ENCODE results near the gene XPNPEP3.

XPNPEP3 gene

DNA sequence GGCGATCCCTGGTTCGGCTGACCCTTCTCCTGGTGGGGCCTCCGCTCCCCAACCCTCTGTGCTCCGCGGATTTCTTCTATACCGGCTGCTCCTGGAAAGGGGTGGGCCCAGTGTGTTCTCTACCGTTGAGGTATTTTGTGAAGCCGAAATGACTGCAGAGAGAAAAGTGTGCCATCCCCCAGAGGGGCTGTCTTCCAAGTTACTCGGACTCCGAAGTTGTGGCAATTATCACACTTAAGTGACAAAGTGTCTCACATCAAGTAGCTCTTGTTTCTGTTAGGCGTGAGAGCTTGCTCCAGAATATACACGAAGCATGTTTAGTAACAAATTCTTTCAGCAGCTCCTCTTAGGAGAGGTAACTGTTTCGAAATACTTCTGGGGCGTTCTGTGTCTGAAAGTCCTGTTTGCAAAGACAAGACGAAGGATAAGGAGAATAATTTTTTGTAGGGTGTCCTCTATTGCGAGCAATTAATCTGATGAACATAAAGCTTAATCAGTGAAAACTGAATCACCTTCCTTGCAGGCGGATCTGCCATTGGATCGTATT, 434 bp downstream of the XPNPEP3 start:
- Histone ChIP-seq H3K4me2 (ENCODE audit: low read length) (peak overlapping the region; percentile 98), H3K4me1 (ENCODE audit: insufficient read depth, low read length, severe bottlenecking) (peaks cover 45% of the 10 kb centered on the region), H3K27ac (ENCODE audit: low read depth, low read length, poor library complexity, severe bottlenecking) (peak overlapping the region; percentile 34), H3K36me3 (ENCODE audit: insufficient read depth, low read length) (peaks cover 7% of the 10 kb centered on the region; the same call in 1 of the 2 replicates), H3K27me3 (ENCODE audit: insufficient read depth, low read length) (no peaks in the 10 kb centered on the region), H3K9me2 (ENCODE audit: low read depth, low read length) (no peaks in the 10 kb centered on the region), H3K9me3 (ENCODE audit: low read length) (no peaks in the 10 kb centered on the region), H3K9ac (ENCODE audit: low read length) (peak overlapping the region; percentile 94), H2AFZ (ENCODE audit: low read length) (no peak overlapping the region), H3K4me3 (ENCODE audit: low read depth, low read length, poor library complexity, severe bottlenecking) (peak overlapping the region; percentile 94), H4K20me1 (ENCODE audit: insufficient read depth, low read length) (no peaks in the 10 kb centered on the region), H3F3A (ENCODE audit: insufficient read depth, low read length) (no peaks in the 10 kb centered on the region), H3K79me2 (ENCODE audit: insufficient read depth, low read length) (peaks cover 76% of the 10 kb centered on the region)
- TF ChIP-seq, protein P1, sequence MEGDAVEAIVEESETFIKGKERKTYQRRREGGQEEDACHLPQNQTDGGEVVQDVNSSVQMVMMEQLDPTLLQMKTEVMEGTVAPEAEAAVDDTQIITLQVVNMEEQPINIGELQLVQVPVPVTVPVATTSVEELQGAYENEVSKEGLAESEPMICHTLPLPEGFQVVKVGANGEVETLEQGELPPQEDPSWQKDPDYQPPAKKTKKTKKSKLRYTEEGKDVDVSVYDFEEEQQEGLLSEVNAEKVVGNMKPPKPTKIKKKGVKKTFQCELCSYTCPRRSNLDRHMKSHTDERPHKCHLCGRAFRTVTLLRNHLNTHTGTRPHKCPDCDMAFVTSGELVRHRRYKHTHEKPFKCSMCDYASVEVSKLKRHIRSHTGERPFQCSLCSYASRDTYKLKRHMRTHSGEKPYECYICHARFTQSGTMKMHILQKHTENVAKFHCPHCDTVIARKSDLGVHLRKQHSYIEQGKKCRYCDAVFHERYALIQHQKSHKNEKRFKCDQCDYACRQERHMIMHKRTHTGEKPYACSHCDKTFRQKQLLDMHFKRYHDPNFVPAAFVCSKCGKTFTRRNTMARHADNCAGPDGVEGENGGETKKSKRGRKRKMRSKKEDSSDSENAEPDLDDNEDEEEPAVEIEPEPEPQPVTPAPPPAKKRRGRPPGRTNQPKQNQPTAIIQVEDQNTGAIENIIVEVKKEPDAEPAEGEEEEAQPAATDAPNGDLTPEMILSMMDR (IDR thresholded peaks at IDR 0.05; ENCODE audit: low read length), result no peak
- TF ChIP-seq EZH2 (IDR thresholded peaks at IDR 0.05; ENCODE audit: borderline replicate concordance, low read length), result no peak

DNA sequence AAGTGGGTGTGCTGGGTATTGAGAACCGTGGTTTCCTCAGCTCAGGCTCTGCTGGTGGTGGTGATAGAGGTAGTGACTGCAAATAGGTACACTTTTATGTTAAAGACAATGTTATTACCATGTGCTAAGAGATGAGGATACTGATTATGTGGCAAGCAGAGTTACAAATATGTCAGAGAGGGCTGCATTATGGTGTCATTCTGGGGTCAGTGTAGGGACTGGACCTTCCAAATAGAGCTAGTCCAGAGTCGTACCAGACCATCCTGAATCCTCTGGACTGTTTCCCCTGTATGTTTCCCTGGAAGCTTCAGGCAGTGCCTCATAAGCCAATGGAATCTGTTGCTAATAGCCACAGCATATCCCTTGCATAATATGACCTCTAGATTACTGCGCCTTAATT, 5.1 kb downstream of the XPNPEP3 start, which contains the start of gene DNAJB7:
DNAJB7 (minus strand) TSS at position 101 of the 400 bp plus-strand sequence. CDS start 119 bp downstream, outside the sequence.
- Histone ChIP-seq H3F3A (ENCODE audit: insufficient read depth, low read length) (no peaks in the 10 kb centered on the region), H3K9me3 (ENCODE audit: low read length) (no peaks in the 10 kb centered on the region), H3K9ac (ENCODE audit: low read length) (no peak within 1 kb of the TSS), H3K4me3 (ENCODE audit: low read depth, low read length, poor library complexity, severe bottlenecking) (no peak within 1 kb of the TSS), H3K79me2 (ENCODE audit: insufficient read depth, low read length) (peaks cover 41% of the 10 kb centered on the region), H3K9me2 (ENCODE audit: low read depth, low read length) (no peaks in the 10 kb centered on the region), H3K36me3 (ENCODE audit: insufficient read depth, low read length) (no peaks in the 10 kb centered on the region), H4K20me1 (ENCODE audit: insufficient read depth, low read length) (no peaks in the 10 kb centered on the region), H3K27me3 (ENCODE audit: insufficient read depth, low read length) (no peaks in the 10 kb centered on the region), H2AFZ (ENCODE audit: low read length) (no peak within 1 kb of the TSS), H3K4me1 (ENCODE audit: insufficient read depth, low read length, severe bottlenecking) (peaks cover 21% of the 10 kb centered on the region), H3K4me2 (ENCODE audit: low read length) (no peak within 1 kb of the TSS), H3K27ac (ENCODE audit: low read depth, low read length, poor library complexity, severe bottlenecking) (no peak within 1 kb of the TSS)
- TF ChIP-seq, protein P1 (IDR thresholded peaks at IDR 0.05; ENCODE audit: low read length), result no peak
- TF ChIP-seq EZH2 (IDR thresholded peaks at IDR 0.05; ENCODE audit: borderline replicate concordance, low read length), result no peak

DNA sequence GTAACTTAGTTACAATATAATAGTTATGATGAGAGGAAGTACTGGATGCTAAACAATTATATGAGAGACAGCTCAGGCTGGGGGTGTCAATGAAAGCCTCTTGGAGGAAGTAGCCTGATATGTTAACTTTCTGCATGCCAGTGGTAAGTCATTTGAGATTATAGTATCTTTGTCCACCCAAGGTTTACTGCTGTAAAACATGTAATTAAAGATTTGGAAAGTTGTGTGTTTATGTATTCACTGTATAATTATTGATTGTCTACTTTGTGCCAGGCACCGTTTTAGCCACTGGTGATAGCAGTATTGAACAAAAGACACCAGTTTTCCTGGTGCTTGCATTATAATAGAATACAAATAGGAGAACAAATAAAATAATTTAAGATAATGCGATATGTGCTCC, 5.6 kb downstream of the XPNPEP3 start:
- peaks cover 19% of the 10 kb centered on the region for H3K4me1 ChIP-seq (ENCODE audit: insufficient read depth, low read length, severe bottlenecking)
- no peak overlapping the region for H3K4me2 ChIP-seq (ENCODE audit: low read length)
- H3K79me2 ChIP-seq (ENCODE audit: insufficient read depth, low read length), result peaks cover 36% of the 10 kb centered on the region
- no peak overlapping the region for H3K4me3 ChIP-seq (ENCODE audit: low read depth, low read length, poor library complexity, severe bottlenecking)
- H3K27ac ChIP-seq (ENCODE audit: low read depth, low read length, poor library complexity, severe bottlenecking), result no peak overlapping the region
- no peaks in the 10 kb centered on the region for H3K27me3 ChIP-seq (ENCODE audit: insufficient read depth, low read length)
- H3K9ac ChIP-seq (ENCODE audit: low read length), result no peak overlapping the region
- H3F3A ChIP-seq (ENCODE audit: insufficient read depth, low read length), result no peaks in the 10 kb centered on the region
- H3K9me2 ChIP-seq (ENCODE audit: low read depth, low read length), result no peaks in the 10 kb centered on the region
- H2AFZ ChIP-seq (ENCODE audit: low read length), result no peak overlapping the region
- TF ChIP-seq, protein P1 (IDR thresholded peaks at IDR 0.05; ENCODE audit: low read length), result no peak
- no peak for TF ChIP-seq EZH2 (IDR thresholded peaks at IDR 0.05; ENCODE audit: borderline replicate concordance, low read length)
- no peaks in the 10 kb centered on the region for H3K36me3 ChIP-seq (ENCODE audit: insufficient read depth, low read length)
- H3K9me3 ChIP-seq (ENCODE audit: low read length), result no peaks in the 10 kb centered on the region
- no peaks in the 10 kb centered on the region for H4K20me1 ChIP-seq (ENCODE audit: insufficient read depth, low read length)
